Head of caudate nucleus (tissue), 42 donors: ENCODE measurements around the gene TBCB.
"Not testable (repeated sequence)": the region's sequence is repeated elsewhere in the genome, so short reads cannot be mapped to it uniquely, and the experiment has no call there.

Experiments
- DNase-seq, 42 donors: peaks; one replicate each; pipeline versions ENCODE4 v3.0.0 to v3.0.0-alpha.2; 2020 to 2021; ENCODE audit warnings: mixed read lengths in 7 of 42
- intact Hi-C: fragments of 100-400 bp; cut with DNase I; formaldehyde crosslinking; loops from one replicate; pipeline ENCODE4 v1.15.0; 2022

The TBCB gene, protein sequence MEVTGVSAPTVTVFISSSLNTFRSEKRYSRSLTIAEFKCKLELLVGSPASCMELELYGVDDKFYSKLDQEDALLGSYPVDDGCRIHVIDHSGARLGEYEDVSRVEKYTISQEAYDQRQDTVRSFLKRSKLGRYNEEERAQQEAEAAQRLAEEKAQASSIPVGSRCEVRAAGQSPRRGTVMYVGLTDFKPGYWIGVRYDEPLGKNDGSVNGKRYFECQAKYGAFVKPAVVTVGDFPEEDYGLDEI

DNA sequence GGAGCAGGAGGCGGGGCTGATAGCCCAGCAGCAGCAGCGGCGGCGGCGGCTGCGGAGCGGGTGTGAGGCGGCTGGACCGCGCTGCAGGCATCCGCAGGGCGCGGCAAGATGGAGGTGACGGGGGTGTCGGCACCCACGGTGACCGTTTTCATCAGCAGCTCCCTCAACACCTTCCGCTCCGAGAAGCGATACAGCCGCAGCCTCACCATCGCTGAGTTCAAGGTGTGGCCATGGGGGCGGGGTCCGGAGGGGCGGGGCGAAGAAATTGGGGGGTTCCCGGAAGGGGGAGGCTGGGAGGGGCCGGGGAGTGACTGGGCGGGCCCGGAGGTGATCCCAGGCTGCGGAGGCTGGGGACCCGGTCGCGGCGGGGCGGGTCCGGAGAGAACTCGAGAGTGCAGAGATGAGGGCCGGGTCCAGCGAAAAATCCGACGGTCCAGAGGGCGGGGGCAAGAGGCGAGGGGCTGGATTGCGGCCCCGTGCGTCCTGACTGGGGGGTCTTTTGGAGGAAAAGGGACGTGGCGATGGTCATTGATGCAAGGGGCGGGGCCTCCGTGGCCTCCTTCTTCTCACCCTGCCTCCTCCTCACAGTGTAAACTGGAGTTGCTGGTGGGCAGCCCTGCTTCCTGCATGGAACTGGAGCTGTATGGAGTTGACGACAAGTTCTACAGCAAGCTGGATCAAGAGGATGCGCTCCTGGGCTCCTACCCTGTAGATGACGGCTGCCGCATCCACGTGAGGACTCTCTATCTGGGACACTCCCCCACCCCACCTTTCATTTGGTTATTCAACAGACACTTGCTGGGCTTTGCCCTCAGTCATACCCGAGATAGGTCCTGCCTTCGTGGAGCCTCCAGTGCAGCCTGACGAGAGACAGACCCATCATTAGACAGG lies at the start of gene TBCB:
TBCB (plus strand) TSS at position 16 of the 891 bp plus-strand sequence; CDS start at position 109, 93 bp downstream.
- intact Hi-C loops, result loop anchor here (1.0 to 2.0 kb wide), 2 partner anchors 25 to 61 kb away; partner anchors contain the start of genes CAPNS1, THAP8 and WDR62
- DNase-seq, result peak in 3 of 42 donors; percentile 18 to 57 (median 22)

DNA sequence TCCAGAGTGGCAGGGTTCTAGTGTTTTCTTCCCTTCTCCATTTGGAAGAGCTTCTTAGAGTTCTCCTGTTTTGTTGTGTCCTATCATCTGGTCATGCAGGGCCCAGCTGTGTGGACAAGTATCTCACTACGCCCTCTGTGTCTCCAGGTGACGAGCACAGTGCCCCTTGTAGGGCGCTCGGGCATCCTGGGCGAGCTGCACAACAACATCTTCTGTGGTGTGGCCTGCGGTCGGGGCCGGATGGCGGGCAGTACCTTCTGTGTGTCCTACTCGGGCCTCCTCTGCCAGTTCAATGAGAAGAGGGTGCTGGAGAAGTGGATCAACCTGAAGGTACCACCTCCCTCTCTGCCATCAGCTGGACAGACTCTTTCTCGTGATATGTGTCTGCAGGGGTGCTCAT lies 47.6 kb upstream of the TBCB start:
- no peak for DNase-seq

DNA sequence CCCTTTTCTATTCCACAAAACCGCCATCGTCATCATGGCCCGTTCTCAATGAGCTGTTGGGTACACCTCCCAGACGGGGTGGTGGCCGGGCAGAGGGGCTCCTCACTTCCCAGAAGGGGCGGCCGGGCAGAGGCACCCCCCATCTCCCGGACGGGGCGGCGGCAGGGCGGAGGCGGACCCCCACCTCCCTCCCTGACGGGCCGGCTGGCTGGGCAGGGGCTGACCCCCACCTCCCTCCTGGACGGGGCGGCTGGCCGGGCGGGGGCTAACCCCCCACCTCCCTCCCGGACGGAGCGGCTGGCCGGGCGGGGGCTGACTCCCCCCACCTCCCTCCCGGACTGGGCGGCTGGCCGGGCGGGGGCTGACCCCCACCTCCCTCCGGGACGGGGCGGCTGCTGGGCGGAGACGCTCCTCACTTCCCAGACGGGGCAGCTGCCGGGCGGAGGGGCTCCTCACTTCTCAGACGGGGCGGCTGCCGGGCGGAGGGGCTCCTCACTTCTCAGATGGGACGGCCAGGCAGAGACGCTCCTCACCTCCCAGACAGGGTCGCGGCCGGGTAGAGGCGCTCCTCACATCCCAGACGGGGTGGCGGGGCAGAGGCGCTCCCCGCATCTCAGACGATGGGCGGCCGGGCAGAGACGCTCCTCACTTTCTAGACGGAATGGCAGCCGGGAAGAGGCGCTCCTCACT lies 46.3 kb upstream of the TBCB start:
- intact Hi-C loops, DNase-seq: not testable (repeated sequence)

More for the DNA sequence above, 47.6 kb upstream of the TBCB start:
- intact Hi-C loops, result no loop called here

DNA sequence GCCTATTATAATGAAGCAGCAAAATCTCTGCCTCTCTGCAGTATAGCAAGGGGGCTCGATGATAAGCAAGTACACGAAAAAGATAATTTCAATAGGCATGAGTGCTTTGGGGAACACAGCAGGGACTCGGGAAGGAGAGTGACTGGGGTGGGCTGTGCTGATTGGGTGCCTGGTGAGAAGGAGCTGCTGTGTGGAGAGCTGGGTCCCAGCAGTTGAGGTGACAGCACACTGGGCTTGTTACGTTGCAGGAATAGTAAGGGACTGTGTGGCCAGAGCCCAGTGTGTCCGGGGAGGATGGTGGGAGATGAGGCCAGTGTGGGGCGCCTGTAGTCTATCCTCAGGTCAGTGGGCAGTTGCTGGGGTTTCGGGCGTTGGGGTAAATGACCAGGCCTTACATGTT lies 43.2 kb upstream of the TBCB start:
- intact Hi-C loops, result no loop called here
- DNase-seq, result no peak

DNA sequence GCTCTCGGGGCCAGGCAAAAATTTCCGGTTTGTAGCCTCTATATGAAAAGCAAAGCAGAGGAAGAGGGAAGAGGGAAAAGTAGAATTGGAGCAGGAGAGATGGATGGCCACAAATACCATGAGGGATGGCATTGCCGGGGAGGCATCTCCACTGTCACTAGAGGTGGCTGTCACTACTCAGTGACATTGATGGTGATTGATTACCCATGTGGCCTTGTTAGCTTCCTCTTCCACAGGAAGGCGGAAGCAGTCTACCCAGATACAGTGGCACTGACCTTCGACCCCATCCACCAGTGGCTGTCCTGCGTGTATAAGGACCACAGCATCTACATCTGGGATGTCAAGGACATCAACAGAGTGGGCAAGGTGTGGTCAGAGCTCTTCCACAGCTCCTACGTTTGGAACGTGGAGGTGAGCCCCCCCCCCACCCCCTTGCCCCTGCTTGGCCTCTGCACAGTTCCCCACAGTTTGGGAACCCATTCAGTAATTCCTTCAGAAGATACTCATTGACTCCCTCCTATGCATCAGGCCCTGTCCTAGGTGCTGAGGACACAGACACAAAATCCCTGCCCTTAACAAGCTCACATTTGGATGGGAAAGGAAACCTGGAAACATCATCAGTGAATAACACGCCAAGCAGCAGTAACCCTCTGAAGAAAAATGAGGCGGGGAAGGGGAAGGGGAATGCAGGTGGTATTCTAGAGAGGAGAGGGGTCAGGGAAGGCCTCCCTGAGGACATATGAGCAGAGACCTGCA lies 42.0 kb upstream of the TBCB start:
- intact Hi-C loops, result no loop called here
- no peak for DNase-seq

DNA sequence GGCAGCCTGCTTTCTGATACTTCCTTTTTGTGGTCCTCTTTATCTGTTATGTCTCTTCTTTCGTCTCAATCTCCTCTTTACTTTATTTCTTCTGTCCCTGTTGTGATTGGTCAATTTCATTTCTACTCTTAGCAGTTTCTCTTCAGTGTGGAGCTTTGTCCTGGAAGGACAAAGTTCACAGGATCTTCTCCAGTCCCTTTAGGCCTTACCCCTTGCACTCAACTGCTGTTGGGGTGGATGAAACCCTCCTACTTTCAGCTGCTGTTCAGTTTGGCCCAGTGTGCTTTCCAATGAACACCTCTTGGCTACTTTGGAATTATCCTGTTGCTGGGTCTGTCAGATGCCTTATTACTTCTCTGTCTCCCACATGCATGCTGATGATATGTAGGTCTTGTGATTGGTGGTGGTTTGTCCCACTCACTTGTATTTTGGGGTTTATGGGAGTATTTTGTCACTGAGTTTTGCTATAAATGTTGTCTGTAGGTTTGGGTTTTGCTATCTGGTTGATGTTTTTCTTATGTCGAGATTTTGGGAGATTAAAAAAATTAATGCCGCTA lies 35.8 kb upstream of the TBCB start:
- intact Hi-C loops, result no loop called here
- DNase-seq, result no peak

DNA sequence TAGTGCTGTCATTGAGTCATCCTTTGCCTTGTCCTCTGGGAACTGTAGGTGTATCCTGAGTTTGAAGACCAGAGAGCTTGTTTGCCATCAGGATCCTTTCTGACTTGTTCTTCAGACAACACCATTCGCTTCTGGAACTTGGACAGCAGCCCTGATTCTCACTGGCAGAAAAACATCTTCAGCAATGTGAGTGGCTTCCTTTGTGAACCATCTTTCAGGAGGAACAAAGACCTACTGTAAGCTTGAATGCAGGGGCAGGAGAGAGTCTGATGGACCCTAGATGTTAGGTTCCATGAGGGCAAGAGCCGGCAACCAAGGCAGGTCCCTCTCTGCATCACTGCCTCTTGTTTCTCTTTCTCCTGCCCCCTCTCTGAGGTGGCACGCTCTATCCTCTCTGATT lies 33.9 kb upstream of the TBCB start:
- intact Hi-C loops, result no loop called here
- peak in 41 of 42 donors; percentile 21 to 90 (median 75) for DNase-seq

DNA sequence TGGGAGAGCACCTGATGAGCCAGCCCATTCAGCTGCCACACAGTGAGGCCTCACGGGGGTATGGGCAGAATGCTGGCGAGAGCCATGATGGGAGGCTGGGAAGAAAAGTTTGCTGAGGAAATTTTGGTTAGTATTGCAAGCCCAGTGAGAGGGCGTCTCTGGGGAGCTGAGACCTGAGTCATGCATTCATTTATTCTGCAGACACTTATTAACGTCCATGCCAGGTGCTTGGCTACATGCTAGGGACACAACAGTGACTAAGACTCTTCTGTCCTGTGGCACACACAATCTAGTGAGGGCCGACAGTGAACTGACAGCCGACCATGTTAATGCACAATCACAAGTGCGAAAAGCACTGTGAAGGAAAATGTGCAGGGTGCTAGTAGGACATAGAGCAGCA lies 33.4 kb upstream of the TBCB start:
- no peak for DNase-seq
- intact Hi-C loops, result no loop called here

DNA sequence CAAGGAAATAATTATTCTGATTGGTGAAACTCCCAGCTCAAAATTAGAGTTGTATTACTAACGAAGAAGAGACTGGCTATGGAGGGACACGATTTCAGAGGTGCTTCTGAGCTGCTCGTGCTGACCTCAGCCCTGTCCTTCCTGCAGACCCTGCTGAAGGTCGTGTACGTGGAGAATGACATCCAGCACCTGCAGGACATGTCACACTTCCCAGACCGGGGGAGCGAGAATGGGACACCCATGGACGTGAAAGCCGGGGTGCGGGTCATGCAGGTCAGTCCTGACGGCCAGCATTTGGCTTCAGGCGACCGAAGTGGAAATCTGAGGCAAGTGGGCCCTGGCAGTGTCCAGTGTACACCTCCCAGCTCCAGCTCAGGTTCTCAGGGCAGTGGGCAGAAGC lies 32.4 kb upstream of the TBCB start:
- no peak for DNase-seq
- intact Hi-C loops, result no loop called here

DNA sequence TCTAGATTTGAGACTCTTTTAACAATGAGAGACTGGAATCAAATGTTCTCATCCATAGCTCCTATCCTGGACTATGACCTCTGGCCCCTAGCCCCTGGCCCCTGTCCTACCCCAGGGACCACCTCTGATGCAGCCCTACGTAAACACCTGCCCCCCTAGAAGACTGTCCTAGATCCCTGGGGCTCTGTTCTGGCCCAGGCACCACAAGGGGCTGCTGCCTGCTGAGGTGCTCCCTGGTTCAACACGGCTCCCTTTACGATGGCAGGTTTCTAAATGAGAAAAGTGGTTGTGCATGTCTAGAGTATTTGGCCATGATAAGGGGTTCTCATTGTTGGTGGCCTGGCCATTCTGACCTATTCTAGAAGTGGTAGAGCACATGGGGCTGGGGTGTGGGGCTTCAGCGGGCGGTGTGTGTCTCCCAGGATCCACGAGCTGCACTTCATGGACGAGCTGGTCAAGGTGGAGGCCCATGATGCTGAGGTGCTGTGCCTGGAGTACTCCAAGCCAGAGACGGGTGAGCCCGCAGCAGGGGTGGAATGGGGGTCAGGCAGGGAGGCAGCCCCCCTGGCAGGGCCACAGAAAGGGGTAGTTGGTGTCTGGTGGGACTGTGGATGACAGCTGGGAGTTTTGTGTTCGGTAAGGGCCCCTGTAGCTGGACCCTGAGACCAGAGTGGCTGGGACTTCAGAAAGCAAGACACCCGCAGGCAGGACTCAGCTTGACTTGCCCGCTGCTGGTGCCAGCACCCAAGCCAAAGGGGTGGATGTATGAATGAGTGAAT lies 30.8 kb upstream of the TBCB start:
- intact Hi-C loops, result no loop called here
- no peak for DNase-seq

DNA sequence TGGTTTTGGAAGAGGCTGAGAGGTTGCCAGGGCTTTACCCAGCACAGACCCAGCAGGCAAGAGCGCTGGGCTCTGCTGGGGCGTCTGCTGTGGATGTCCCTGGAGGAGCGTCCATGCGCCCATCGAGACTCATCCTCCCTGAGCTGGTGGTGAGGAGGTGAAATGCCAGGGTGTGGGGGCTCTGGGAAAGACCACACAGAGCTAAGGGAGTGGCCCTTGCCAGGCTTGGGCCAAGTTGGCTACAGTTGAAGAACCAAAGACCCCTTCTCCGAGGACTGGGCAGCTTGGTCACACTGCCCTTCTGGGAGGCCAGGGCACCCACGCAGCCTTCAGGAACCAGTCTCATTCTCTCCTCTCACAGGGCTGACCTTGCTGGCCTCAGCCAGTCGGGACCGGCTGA lies 28.9 kb upstream of the TBCB start:
- intact Hi-C loops, result no loop called here
- no peak for DNase-seq

DNA sequence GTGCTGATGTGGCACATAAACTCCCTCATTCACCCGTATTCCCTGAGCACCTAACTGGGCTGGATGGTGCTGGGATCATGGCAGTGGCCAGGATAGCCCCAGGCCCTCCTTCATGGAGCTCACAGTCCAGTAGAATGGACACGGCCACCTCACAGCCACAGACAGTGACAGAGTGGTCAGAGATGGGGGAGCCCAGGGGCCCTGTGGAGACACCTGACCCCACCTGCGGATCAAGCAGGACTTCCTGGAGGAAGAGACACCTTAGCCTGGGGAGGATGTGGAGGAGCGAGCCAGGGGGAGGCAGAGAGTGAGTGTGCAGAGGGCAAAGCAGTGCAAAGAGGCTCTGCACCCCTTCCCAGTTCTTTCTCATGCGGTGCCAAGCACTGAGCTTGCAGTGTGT lies 25.4 kb upstream of the TBCB start:
- no peak for DNase-seq
- intact Hi-C loops, result no loop called here

DNA sequence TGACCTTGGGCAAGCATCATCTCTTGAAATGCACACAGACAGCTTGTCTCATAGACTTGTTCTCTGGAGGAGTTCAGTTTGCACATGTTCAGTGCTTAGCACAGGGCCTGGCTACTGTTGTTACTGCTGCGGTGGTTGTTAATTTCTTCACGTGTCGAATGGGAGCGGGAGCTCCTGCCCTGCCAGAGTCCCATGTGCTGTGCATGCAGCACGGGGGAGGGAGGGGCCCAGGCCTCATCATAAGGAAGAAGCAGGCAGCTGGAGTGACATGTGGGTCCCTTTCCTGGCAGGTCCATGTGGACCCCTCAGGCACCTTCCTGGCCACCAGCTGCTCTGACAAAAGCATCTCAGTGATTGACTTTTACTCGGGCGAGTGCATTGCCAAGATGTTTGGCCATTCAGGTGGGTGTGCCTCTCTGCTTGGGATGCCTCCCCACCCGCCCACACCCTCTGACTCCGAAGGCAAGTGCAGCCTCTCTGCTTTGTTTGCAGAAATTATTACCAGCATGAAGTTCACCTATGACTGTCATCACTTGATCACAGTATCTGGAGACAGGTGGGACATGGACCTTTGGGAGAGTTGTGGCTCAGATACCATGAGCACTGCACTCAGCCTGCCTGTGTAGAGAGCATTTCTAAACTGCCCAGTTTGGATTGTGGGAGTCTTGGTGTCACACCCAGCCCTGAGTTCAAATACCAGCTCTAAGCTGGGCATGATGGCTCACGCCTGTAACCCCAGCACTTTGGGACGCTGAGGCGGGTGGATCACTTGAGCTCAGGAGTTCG lies 24.2 kb upstream of the TBCB start:
- intact Hi-C loops, result no loop called here
- DNase-seq, result no peak

DNA sequence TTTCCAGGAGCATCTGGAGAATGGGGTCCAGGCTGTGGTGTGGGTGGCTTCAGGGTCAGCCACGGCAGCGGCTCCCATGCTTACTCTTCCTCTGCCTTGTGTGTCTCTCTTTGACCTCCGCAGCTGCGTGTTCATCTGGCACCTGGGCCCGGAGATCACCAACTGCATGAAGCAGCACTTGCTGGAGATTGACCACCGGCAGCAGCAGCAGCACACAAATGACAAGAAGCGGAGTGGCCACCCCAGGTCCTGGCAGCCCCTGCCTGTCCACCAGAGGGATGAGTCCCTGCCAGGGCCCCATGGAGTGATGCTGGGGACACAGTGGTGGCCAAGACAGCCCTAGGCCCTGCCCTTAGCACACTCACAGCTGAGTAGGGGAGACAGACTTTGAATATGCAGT lies 22.7 kb upstream of the TBCB start:
- intact Hi-C loops, result no loop called here
- DNase-seq, result peak in 4 of 42 donors; percentile 19 to 35 (median 23)

DNA sequence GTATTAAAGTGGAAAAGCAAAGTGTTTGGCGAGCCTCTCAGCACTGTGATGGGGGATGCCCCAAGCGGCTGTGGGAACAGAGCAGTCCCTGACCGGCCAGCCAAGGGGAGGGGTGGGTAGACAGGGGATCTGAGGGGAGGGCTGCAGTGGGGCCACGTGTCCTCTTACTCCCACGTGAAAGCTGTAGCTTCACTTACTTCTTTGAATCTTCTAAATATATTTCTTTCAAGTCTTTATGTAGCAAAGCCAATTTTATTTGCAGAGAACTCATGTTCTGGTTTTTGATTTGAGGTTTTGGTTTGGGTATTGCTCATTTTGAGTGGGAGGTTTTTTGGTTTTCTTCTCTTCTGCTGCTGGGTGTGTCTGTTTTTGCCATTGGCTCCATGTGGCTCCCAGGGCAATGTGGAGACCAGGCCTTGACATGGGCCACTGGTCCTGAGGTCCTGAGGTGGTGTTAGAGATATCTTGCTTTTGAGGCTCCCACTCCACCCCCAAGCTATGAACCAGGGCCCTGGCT lies 22.1 kb upstream of the TBCB start:
- no peak for DNase-seq
- intact Hi-C loops, result no loop called here

DNA sequence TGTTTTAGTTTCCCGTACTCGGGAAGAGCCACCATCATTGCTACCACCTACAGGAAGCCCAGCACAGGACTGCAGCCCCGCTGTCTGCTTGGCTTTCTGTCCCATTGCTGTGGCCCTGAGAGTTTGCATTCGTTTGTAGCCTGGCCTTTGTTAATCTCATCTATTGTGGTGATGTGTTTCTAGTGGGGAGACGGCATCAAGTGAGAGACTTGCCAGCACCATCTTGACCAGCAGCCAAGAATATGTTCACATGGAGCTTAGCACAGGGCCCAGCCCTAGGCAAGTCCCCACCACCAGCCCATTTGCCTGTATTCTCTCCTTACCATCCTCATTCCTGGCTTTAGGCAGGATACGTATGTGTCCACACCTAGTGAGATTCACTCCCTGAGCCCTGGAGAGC lies 21.6 kb upstream of the TBCB start:
- intact Hi-C loops, result no loop called here
- DNase-seq, result peak in 35 of 42 donors; percentile 12 to 90 (median 60)

DNA sequence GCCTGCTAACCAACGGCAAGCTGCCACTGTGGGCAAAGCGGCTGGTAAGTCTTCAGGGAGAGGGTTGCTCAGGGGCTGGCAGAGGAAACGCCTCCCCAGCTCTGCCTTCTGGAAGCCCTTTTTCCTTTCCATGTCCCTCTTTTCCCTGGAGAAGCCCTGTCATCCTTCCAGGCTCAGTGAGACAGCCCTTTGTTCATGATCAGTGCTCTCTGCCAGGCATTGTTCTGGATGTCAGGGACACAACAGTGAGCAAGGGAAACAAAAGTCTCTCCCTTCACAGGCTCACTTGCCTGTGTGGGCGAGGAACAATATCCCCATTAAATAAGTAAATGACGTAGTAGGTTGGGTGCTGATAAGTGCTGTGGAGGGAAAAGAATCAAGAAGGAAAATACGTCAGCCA lies 18.2 kb upstream of the TBCB start:
- intact Hi-C loops, result no loop called here
- DNase-seq, result peak; percentile 23 to 95 (median 82)
